HG02885 (cell line): ENCODE results near the gene OR2B6.

Experiments
- ATAC-seq: cut with Tn5 transposase; IDR thresholded peaks from one replicate; pipeline ENCODE4 v1.9.1; 2021; ENCODE audit warnings: mild to moderate bottlenecking; ENCODE audit not compliant: unreplicated experiment, poor library complexity

The OR2B6 gene

GRCh38 chr6:27994616-27995015 is 37.6 kb downstream of the OR2B6 start:
- ATAC-seq = no peak

- no peak for ATAC-seq
These were observed 43.5 kb downstream of the OR2B6 start for GRCh38 chr6:28000351-28001045.

DNA sequence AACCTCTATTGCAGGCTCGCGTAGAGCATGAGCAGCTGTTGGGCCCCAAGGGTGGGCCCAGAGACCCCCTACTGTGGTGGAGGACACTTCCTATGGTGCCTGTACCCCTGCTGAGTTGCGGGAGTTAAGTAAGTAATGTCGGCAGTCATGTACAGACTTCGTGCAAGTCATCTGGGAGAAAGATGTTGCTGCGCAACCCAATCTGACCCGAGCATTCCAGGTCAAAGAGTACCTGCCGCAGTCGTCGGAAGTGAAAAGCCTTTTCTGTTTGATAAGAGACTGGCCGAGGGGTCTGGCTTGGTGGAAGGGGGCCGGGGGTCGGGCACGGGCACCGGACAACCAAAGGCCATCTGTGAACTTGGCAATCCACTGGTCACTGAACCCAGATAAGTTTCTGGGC is 44.3 kb downstream of the OR2B6 start:
- ATAC-seq = no peak

- no peak for ATAC-seq
These were observed 44.7 kb downstream of the OR2B6 start for GRCh38 chr6:28001751-28002150.

DNA sequence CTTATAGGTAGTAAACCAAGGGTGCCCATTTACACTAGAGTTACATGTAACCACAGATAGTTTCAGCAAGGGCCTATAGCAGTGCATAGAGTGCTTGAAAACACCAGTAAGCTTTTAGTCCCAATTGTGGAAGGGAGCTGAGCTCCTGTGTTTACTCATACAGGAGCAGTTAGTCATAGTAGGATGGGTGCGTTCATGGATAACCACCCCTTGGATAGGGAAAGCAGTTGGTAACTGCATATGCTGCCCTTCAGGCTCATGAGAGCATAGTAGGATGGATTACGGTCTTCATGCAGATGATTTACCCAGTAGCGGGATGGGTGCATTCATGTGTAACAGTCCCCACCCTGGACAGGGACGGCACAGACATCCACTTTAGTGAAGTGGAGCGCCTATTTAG is 45.1 kb downstream of the OR2B6 start:
- no peak for ATAC-seq

GRCh38 chr6:28003059-28003458 is 46.0 kb downstream of the OR2B6 start:
- no peak for ATAC-seq

DNA sequence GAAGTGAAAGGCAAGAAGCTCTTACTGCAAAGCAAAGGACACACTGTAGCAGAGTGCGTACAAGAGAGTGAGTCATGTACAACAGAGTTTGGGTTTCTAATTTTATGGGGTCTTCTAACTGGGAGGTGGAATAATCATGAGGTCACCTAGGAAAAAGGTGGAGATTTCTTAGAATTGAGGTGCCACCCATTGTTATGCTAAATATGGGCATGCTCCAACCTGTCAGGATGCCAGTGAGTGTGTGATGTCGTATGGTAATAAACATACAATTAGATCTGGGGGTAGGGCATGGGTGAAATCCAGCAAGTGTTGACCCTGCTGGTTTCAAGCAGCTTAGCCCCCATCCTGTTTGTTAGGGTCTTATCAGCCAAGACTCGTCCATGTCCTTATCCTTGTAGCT is 46.6 kb downstream of the OR2B6 start:
- no peak for ATAC-seq

- no peak for ATAC-seq
These were observed 47.5 kb downstream of the OR2B6 start for GRCh38 chr6:28004350-28005151.

GRCh38 chr6:28005152-28005890 is 48.3 kb downstream of the OR2B6 start:
- ATAC-seq = no peak

DNA sequence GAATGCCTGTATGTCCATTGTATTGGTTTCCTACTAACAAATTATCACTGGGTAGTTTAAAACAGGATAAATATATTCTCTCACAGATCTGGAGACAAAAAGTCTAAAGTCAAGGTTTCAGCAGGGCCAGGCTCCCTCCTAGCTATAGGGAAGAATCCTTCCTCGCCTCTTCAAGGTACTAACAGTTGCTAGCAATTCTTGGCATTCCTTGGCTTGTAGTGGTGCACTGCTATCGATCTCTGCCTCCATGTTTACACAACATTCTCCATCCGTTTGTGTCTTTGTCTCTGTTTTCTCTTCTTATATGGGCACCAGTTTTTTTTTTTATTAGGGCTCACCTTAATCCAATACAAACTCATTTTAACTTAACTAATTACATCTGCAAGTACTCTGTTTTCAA is 48.9 kb downstream of the OR2B6 start:
- no peak for ATAC-seq
